IMR-90 (cell line): ENCODE results near the gene ITGB4. TPM values are rescaled to one million over a fixed set of nuclear protein-coding genes. Genes with fewer than 3 reads are reported as not detected.

Source experiments
- ATAC-seq: fragments of 200-7000 bp; cut with Tn5 transposase; 2 replicates; pipeline ENCODE4 v1.9.1; 2020; ENCODE audit warnings: low read depth, mild to moderate bottlenecking, moderate library complexity
- BruUV-seq: library from RNA; stranded (reverse); fragments of 400-500 nt; replicated peaks from 2 replicates; lab custom pipeline; 2021; lab: Mats Ljungman, UMichigan
- CTCF ChIA-PET: fragments of 300-600 bp; formaldehyde crosslinking; extraction: SDS; loops from one replicate; lab custom pipeline; 2021; ENCODE audit warnings: antibody characterized with exemption; lab: Yijun Ruan, JAX
- POLR2A ChIA-PET: fragments of 300-600 bp; sonication (Branson Sonifier 250); formaldehyde crosslinking; loops from one replicate; lab custom pipeline; 2022; ENCODE audit warnings: antibody characterized with exemption; ENCODE audit not compliant: unreplicated experiment; lab: Charles Lee
- DNase-seq: peaks from one replicate; pipeline ENCODE4 v3.0.0; 2013
- H2AFZ ChIP-seq: replicated peaks from 2 replicates; pipeline ENCODE3; 2013; ENCODE audit warnings: low read length, mild to moderate bottlenecking; ENCODE audit not compliant: poor library complexity
- H2AK5ac ChIP-seq: 2 replicates; pipeline ENCODE4 v1.6.1; 2013; ENCODE audit warnings: low read depth, low read length, inconsistent platforms
- H2AK9ac ChIP-seq: replicated peaks from 2 replicates; pipeline ENCODE3; 2013; ENCODE audit warnings: mild to moderate bottlenecking, low read depth, low read length, moderate library complexity; ENCODE audit not compliant: poor library complexity
- H2BK120ac ChIP-seq: 2 replicates; pipeline ENCODE4 v1.6.1; 2013; ENCODE audit warnings: low read depth, low read length, inconsistent platforms
- H2BK15ac ChIP-seq: 3 replicates; pipeline ENCODE4 v1.6.1; 2013; ENCODE audit warnings: low read depth, low read length, inconsistent platforms
- H2BK20ac ChIP-seq: 2 replicates; pipeline ENCODE4 v1.6.1; 2013; ENCODE audit warnings: low read depth, mild to moderate bottlenecking, inconsistent platforms, low read length, moderate library complexity
- H2BK5ac ChIP-seq: 2 replicates; pipeline ENCODE4 v1.6.1; 2013; ENCODE audit warnings: mild to moderate bottlenecking, low read depth, low read length, inconsistent platforms; ENCODE audit not compliant: poor library complexity, severe bottlenecking
- H3K14ac ChIP-seq: replicated peaks from 2 replicates; pipeline ENCODE4 v1.6.1; 2013; ENCODE audit warnings: low read depth, low read length, inconsistent platforms
- H3K18ac ChIP-seq: 2 replicates; pipeline ENCODE4 v1.6.1; 2013; ENCODE audit warnings: low read depth, low read length, control low read depth
- H3K23ac ChIP-seq: 2 replicates; pipeline ENCODE4 v1.6.1; 2013; ENCODE audit warnings: low read depth, low read length, inconsistent platforms
- H3K27ac ChIP-seq: 2 replicates; pipeline ENCODE4 v1.5.1; 2013; ENCODE audit warnings: mild to moderate bottlenecking, control low read depth, low read length; ENCODE audit not compliant: insufficient read depth
- H3K27me3 ChIP-seq: 2 replicates; pipeline ENCODE4 v1.6.1; 2013; ENCODE audit warnings: low read length; ENCODE audit not compliant: control insufficient read depth, insufficient read depth
- H3K36me3 ChIP-seq: 2 replicates; pipeline ENCODE4 v1.6.1; 2013; ENCODE audit warnings: low read length, mixed read lengths; ENCODE audit not compliant: control insufficient read depth, insufficient read depth
- H3K4ac ChIP-seq: 2 replicates; pipeline ENCODE4 v1.6.1; 2013; ENCODE audit warnings: low read depth, low read length, inconsistent platforms
- H3K4me1 ChIP-seq: 2 replicates; pipeline ENCODE4 v1.6.1; 2013; ENCODE audit warnings: low read length, mixed read lengths; ENCODE audit not compliant: control insufficient read depth, insufficient read depth
- H3K4me2 ChIP-seq: 2 replicates; pipeline ENCODE4 v1.6.1; 2013; ENCODE audit warnings: low read depth, mild to moderate bottlenecking, control low read depth, low read length, moderate library complexity
- H3K4me3 ChIP-seq: 2 replicates; pipeline ENCODE4 v1.5.1; 2013; ENCODE audit warnings: low read depth, mild to moderate bottlenecking, control low read depth, low read length, moderate library complexity; ENCODE audit not compliant: insufficient read depth
- H3K56ac ChIP-seq: 2 replicates; pipeline ENCODE4 v1.6.1; 2013; ENCODE audit warnings: low read length, inconsistent platforms; ENCODE audit not compliant: insufficient read depth; ENCODE audit errors: extremely low read depth
- H3K79me1 ChIP-seq, 2 experiments: 2 replicates each; pipeline ENCODE4 v1.6.1; 2013; ENCODE audit warnings: low read length in 2 of 2, inconsistent platforms in 1 of 2, low read depth in 1 of 2
- H3K9ac ChIP-seq: 2 replicates; pipeline ENCODE4 v1.6.1; 2013; ENCODE audit warnings: low read depth, low read length, control low read depth
- H3K9me1 ChIP-seq: 2 replicates; pipeline ENCODE4 v1.6.1; 2013; ENCODE audit warnings: low read length, inconsistent platforms; ENCODE audit not compliant: insufficient read depth
- H3K9me3 ChIP-seq: 2 replicates; pipeline ENCODE4 v1.6.1; 2013; ENCODE audit warnings: low read length; ENCODE audit not compliant: control insufficient read depth, insufficient read depth
- H4K20me1 ChIP-seq: 2 replicates; pipeline ENCODE4 v1.6.1; 2013; ENCODE audit warnings: low read length, inconsistent platforms; ENCODE audit not compliant: insufficient read depth
- H4K5ac ChIP-seq: 2 replicates; pipeline ENCODE4 v1.6.1; 2013; ENCODE audit warnings: mild to moderate bottlenecking, low read depth, low read length, control low read depth
- H4K8ac ChIP-seq, 2 experiments: 2 replicates each; pipeline ENCODE4 v1.6.1; 2013; ENCODE audit warnings: low read depth in 2 of 2, low read length in 2 of 2, control low read depth in 1 of 2, inconsistent platforms in 1 of 2
- H4K91ac ChIP-seq: 2 replicates; pipeline ENCODE4 v1.6.1; 2013; ENCODE audit warnings: low read depth, low read length, inconsistent platforms; ENCODE audit not compliant: insufficient read depth
- CEBPB ChIP-seq: IDR thresholded peaks from 2 replicates; pipeline ENCODE4 v1.6.1; 2012; ENCODE audit warnings: low read depth, low read length, improper control_type of control experiment
- CHD1 ChIP-seq: IDR thresholded peaks from 2 replicates; pipeline ENCODE4 v1.6.1; 2012; ENCODE audit warnings: low read depth, low read length, improper control_type of control experiment
- FOS ChIP-seq: fragments of 150-350 bp; IDR thresholded peaks from 2 replicates; pipeline ENCODE4 v1.6.1; 2016; ENCODE audit warnings: low read depth, low read length
- MAFK ChIP-seq: IDR thresholded peaks from 2 replicates; pipeline ENCODE4 v1.6.1; 2012; ENCODE audit warnings: low read depth, low read length, improper control_type of control experiment
- MXI1 ChIP-seq: IDR thresholded peaks from 2 replicates; pipeline ENCODE4 v1.6.1; 2012; ENCODE audit warnings: low read depth, mild to moderate bottlenecking, low read length, moderate library complexity, borderline replicate concordance
- NFE2L2 ChIP-seq: fragments of 150-350 bp; IDR thresholded peaks from 2 replicates; pipeline ENCODE4 v1.6.1; 2016; ENCODE audit warnings: low read depth, mild to moderate bottlenecking, low read length
- POLR2A ChIP-seq: IDR thresholded peaks from 2 replicates; pipeline ENCODE4 v1.6.1; 2012; ENCODE audit warnings: mild to moderate bottlenecking, low read depth, low read length
- RAD21 ChIP-seq: IDR thresholded peaks from 2 replicates; pipeline ENCODE4 v1.6.1; 2012; ENCODE audit warnings: low read length, improper control_type of control experiment
- RCOR1 ChIP-seq: IDR thresholded peaks from 2 replicates; pipeline ENCODE4 v1.6.1; 2012; ENCODE audit warnings: mild to moderate bottlenecking, low read length, improper control_type of control experiment; ENCODE audit not compliant: insufficient replicate concordance
- SMC3 ChIP-seq: fragments of 150-350 bp; IDR thresholded peaks from 2 replicates; pipeline ENCODE4 v1.6.1; 2016; ENCODE audit warnings: low read depth, mild to moderate bottlenecking, antibody characterized with exemption, low read length, moderate library complexity
- WGBS, 2 experiments: methylation state at CpG; one replicate each; pipeline versions ENCODE4 v1.1.5 to v1.1.7; 2013; ENCODE audit warnings: missing lambda C conversion rate in 2 of 2; ENCODE audit not compliant: insufficient read length in 1 of 2; ENCODE audit errors: extremely low coverage in 2 of 2; 5-methylcytosine and 5-hydroxymethylcytosine counted together
- dilution Hi-C: fragments of 300-500 bp; cut with HindIII; formaldehyde crosslinking; loops from one replicate; pipeline ENCODE4 v1.14.3; 2018; ENCODE audit warnings: low sequenced_read_pairs; ENCODE audit not compliant: unreplicated experiment
- in situ Hi-C: fragments of 300-500 bp; cut with MboI; formaldehyde crosslinking; loops from 3 replicates; pipeline ENCODE4 v1.14.3; 2019; ENCODE audit warnings: low sequenced_read_pairs, inconsistent platforms, mixed read lengths
- intact Hi-C: fragments of 100-400 bp; cut with micrococcal nuclease; formaldehyde crosslinking; loops from 2 replicates; pipeline ENCODE4 v1.10.0; 2022
- polyA plus RNA-seq, 3 experiments: library from polyadenylated mRNA; depleted of rRNA; stranded (reverse); fragments of >200 nt; gene quantifications; 2 replicates each; pipeline ENCODE4 v1.2.3, GENCODE V29; 2012; ENCODE audit warnings: low replicate concordance in 1 of 3
- total RNA-seq: library from RNA; depleted of rRNA; stranded (reverse); fragments of >200 nt; gene quantifications from 2 replicates; pipeline ENCODE4 v1.2.3, GENCODE V29; 2012
- TF ChIP-seq, protein P1 (sequence below): fragments of 150-350 bp; IDR thresholded peaks from 2 replicates; pipeline ENCODE4 v1.6.1; 2016; ENCODE audit warnings: low read depth, mild to moderate bottlenecking, low read length, moderate library complexity, borderline replicate concordance
- TF ChIP-seq, protein P2 (sequence below): conservative IDR thresholded peaks from 2 replicates; pipeline ENCODE4 v1.5.1; 2012; ENCODE audit warnings: mild to moderate bottlenecking, low read depth, low read length, improper control_type of control experiment

Gene ITGB4
- total and polyA plus RNA-seq, 2 of the 4 experiments (the other 2 are of a cell fraction) = under 0.01 to 0.27 TPM

DNA sequence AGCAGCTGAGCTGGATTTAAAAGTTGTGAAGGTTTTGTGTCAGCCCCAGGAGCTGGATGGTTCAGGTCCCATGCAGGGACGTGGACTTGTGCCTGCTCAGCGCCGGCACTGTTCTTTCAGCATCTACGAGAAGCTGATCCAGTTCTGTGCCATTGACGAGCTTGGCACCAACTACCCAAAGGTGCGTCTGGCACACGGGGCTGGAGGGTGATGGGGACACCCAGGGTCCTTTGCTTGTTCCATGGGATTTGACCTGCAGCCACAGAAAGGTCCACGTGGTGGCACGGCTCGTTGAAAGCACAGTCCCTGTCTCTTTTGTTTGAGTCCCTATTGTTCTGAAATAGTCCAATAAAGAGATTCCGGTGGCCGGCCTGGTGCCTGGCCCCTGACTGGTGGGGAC is 18.1 kb upstream of the ITGB4 start:
- Histone ChIP-seq H4K8ac (no peak overlapping the region), H3K27ac (no peak overlapping the region), H4K5ac (no peak overlapping the region), H3K9ac (no peak overlapping the region), H4K20me1 (peaks cover 23% of the 10 kb centered on the region), H2BK15ac (no peak overlapping the region), H3K14ac (no peak overlapping the region), H2AK5ac (no peak overlapping the region), H2BK5ac (no peak overlapping the region), H3K18ac (no peak overlapping the region), H3K4ac (no peak overlapping the region), H3K4me3 (no peak overlapping the region), H2AFZ (no peak overlapping the region), H3K9me1 (peaks cover 29% of the 10 kb centered on the region), H3K23ac (no peak overlapping the region), H3K4me1 (peaks cover 12% of the 10 kb centered on the region), H3K27me3 (no peaks in the 10 kb centered on the region), H3K79me1 (peaks cover 16 to 69% of the 10 kb centered on the region in 2 experiments; a peak in 3 of 4 replicates), H2BK120ac (no peak overlapping the region), H2BK20ac (no peak overlapping the region), H3K36me3 (peaks cover 75% of the 10 kb centered on the region), H4K91ac (no peak overlapping the region), H3K56ac (no peak overlapping the region), H3K4me2 (no peak overlapping the region), H2AK9ac (no peak overlapping the region), H3K9me3 (no peaks in the 10 kb centered on the region)
- ATAC-seq (no peak), DNase-seq (no peak)
- no TSS peak for BruUV-seq
- 100% methylated on average over 8 of the region's 12 CpGs; no CpG with 5 or more reads in 1 of the 2 experiments for WGBS, 2 experiments
- CTCF ChIA-PET = no interaction called here
- dilution Hi-C loops (no loop called here), intact Hi-C loops (no loop called here), in situ Hi-C loops (no loop called here)
- POLR2A ChIA-PET = no interaction called here
- TF ChIP-seq POLR2A = no peak
- no peak for TF ChIP-seq RCOR1
- no peak for TF ChIP-seq RAD21
- TF ChIP-seq FOS = no peak
- no peak for TF ChIP-seq NFE2L2
- TF ChIP-seq CHD1 = no peak
- TF ChIP-seq, protein P1, sequence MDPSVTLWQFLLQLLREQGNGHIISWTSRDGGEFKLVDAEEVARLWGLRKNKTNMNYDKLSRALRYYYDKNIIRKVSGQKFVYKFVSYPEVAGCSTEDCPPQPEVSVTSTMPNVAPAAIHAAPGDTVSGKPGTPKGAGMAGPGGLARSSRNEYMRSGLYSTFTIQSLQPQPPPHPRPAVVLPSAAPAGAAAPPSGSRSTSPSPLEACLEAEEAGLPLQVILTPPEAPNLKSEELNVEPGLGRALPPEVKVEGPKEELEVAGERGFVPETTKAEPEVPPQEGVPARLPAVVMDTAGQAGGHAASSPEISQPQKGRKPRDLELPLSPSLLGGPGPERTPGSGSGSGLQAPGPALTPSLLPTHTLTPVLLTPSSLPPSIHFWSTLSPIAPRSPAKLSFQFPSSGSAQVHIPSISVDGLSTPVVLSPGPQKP = no peak
- TF ChIP-seq SMC3 = no peak
- no peak for TF ChIP-seq CEBPB
- TF ChIP-seq MAFK = no peak
- TF ChIP-seq MXI1 = no peak
- TF ChIP-seq, protein P2, sequence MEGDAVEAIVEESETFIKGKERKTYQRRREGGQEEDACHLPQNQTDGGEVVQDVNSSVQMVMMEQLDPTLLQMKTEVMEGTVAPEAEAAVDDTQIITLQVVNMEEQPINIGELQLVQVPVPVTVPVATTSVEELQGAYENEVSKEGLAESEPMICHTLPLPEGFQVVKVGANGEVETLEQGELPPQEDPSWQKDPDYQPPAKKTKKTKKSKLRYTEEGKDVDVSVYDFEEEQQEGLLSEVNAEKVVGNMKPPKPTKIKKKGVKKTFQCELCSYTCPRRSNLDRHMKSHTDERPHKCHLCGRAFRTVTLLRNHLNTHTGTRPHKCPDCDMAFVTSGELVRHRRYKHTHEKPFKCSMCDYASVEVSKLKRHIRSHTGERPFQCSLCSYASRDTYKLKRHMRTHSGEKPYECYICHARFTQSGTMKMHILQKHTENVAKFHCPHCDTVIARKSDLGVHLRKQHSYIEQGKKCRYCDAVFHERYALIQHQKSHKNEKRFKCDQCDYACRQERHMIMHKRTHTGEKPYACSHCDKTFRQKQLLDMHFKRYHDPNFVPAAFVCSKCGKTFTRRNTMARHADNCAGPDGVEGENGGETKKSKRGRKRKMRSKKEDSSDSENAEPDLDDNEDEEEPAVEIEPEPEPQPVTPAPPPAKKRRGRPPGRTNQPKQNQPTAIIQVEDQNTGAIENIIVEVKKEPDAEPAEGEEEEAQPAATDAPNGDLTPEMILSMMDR = no peak
